ENCODE measurements around the gene PCDHGC5. TPM values are rescaled to one million over a fixed set of nuclear protein-coding genes. Genes with fewer than 3 reads are reported as not detected.

The PCDHGC5 gene
- total and polyA plus RNA-seq, 2 experiments from 2014 or later: 0.16 to 1.5 TPM

DNA sequence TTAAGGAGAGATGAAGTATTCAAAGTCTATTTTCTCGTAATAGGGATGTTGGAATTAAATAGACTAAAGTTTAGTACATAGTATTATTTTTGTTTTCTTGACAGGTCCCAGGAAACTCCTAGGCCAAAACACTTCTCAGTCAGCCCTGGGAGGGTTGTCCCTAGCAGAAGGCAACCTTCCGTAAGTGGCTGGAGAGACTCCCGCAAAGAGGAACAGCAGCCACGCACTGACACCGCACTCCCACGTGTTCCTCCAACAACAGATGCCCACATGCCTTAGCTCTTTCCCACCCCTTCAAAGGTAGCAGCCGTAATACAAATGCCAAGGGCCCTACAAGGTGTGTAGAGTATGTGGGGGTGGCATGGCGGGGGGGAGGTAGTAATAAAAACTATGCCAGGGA, 28.4 kb downstream of the PCDHGC5 start:
- no peaks in the 10 kb centered on the region for H3K9me2 ChIP-seq (ENCODE audit: insufficient read depth)
- H3K4me2 ChIP-seq: no peak overlapping the region
- ATAC-seq (no peak), DNase-seq (ENCODE audit: low spot score) (no peak)
- H4K20me1 ChIP-seq (replicated peaks; ENCODE audit: insufficient read depth): peaks cover 4% of the 10 kb centered on the region
- H3F3A ChIP-seq (replicated peaks; ENCODE audit: low read depth): no peaks in the 10 kb centered on the region
- H3K27me3 ChIP-seq (ENCODE audit: insufficient read depth): 0 out of 2 replicates have a peak, but pooled peaks cover 4% of the 10 kb centered on the region
- Mint-ChIP-seq H3K9me3 (no peaks in the 10 kb centered on the region; the same call in 2 of the 3 replicates), H3K4me3 (no peak overlapping the region), H3K36me3 (ENCODE audit: low read depth) (peaks cover 57% of the 10 kb centered on the region), H3K27ac (no peak overlapping the region), H3K4me1 (peaks cover 26% of the 10 kb centered on the region), H3K27me3 (ENCODE audit: insufficient read depth, low read depth, poor library complexity) (peaks cover 20% of the 10 kb centered on the region)
- no peaks in the 10 kb centered on the region for H3K79me2 ChIP-seq (replicated peaks; ENCODE audit: insufficient read depth)
- H3K27ac ChIP-seq (ENCODE audit: low read depth): no peak overlapping the region
- no peak overlapping the region for H2AFZ ChIP-seq
- H3K36me3 ChIP-seq (ENCODE audit: insufficient read depth): peaks cover 22% of the 10 kb centered on the region
- H3K4me3 ChIP-seq: no peak overlapping the region
- peaks cover 9% of the 10 kb centered on the region for H3K4me1 ChIP-seq (ENCODE audit: insufficient read depth)
- TF ChIP-seq NANOG (IDR thresholded peaks at IDR 0.05; ENCODE audit: borderline replicate concordance): no peak
- no peak for TF ChIP-seq EZH2phosphoT487 (IDR thresholded peaks at IDR 0.05; ENCODE audit: unreplicated experiment)
- no peak for TF ChIP-seq STAT1 (IDR thresholded peaks at IDR 0.05; ENCODE audit: unreplicated experiment)
- no peak for TF ChIP-seq ZNF331 (CRISPR knock-in tag; IDR thresholded peaks at IDR 0.05; ENCODE audit: low read depth)
- TF ChIP-seq, protein P1, sequence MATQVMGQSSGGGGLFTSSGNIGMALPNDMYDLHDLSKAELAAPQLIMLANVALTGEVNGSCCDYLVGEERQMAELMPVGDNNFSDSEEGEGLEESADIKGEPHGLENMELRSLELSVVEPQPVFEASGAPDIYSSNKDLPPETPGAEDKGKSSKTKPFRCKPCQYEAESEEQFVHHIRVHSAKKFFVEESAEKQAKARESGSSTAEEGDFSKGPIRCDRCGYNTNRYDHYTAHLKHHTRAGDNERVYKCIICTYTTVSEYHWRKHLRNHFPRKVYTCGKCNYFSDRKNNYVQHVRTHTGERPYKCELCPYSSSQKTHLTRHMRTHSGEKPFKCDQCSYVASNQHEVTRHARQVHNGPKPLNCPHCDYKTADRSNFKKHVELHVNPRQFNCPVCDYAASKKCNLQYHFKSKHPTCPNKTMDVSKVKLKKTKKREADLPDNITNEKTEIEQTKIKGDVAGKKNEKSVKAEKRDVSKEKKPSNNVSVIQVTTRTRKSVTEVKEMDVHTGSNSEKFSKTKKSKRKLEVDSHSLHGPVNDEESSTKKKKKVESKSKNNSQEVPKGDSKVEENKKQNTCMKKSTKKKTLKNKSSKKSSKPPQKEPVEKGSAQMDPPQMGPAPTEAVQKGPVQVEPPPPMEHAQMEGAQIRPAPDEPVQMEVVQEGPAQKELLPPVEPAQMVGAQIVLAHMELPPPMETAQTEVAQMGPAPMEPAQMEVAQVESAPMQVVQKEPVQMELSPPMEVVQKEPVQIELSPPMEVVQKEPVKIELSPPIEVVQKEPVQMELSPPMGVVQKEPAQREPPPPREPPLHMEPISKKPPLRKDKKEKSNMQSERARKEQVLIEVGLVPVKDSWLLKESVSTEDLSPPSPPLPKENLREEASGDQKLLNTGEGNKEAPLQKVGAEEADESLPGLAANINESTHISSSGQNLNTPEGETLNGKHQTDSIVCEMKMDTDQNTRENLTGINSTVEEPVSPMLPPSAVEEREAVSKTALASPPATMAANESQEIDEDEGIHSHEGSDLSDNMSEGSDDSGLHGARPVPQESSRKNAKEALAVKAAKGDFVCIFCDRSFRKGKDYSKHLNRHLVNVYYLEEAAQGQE (IDR thresholded peaks at IDR 0.05; ENCODE audit: unreplicated experiment): no peak
- no peak for TF ChIP-seq JUNB (IDR thresholded peaks at IDR 0.05; ENCODE audit: unreplicated experiment)
- TF ChIP-seq, protein P2, sequence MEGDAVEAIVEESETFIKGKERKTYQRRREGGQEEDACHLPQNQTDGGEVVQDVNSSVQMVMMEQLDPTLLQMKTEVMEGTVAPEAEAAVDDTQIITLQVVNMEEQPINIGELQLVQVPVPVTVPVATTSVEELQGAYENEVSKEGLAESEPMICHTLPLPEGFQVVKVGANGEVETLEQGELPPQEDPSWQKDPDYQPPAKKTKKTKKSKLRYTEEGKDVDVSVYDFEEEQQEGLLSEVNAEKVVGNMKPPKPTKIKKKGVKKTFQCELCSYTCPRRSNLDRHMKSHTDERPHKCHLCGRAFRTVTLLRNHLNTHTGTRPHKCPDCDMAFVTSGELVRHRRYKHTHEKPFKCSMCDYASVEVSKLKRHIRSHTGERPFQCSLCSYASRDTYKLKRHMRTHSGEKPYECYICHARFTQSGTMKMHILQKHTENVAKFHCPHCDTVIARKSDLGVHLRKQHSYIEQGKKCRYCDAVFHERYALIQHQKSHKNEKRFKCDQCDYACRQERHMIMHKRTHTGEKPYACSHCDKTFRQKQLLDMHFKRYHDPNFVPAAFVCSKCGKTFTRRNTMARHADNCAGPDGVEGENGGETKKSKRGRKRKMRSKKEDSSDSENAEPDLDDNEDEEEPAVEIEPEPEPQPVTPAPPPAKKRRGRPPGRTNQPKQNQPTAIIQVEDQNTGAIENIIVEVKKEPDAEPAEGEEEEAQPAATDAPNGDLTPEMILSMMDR (conservative IDR thresholded peaks at IDR 0.05; ENCODE audit: low read depth in 2 of 2): no peak
- TF ChIP-seq ETS1 (IDR thresholded peaks at IDR 0.05): no peak
- TF ChIP-seq, protein P3, sequence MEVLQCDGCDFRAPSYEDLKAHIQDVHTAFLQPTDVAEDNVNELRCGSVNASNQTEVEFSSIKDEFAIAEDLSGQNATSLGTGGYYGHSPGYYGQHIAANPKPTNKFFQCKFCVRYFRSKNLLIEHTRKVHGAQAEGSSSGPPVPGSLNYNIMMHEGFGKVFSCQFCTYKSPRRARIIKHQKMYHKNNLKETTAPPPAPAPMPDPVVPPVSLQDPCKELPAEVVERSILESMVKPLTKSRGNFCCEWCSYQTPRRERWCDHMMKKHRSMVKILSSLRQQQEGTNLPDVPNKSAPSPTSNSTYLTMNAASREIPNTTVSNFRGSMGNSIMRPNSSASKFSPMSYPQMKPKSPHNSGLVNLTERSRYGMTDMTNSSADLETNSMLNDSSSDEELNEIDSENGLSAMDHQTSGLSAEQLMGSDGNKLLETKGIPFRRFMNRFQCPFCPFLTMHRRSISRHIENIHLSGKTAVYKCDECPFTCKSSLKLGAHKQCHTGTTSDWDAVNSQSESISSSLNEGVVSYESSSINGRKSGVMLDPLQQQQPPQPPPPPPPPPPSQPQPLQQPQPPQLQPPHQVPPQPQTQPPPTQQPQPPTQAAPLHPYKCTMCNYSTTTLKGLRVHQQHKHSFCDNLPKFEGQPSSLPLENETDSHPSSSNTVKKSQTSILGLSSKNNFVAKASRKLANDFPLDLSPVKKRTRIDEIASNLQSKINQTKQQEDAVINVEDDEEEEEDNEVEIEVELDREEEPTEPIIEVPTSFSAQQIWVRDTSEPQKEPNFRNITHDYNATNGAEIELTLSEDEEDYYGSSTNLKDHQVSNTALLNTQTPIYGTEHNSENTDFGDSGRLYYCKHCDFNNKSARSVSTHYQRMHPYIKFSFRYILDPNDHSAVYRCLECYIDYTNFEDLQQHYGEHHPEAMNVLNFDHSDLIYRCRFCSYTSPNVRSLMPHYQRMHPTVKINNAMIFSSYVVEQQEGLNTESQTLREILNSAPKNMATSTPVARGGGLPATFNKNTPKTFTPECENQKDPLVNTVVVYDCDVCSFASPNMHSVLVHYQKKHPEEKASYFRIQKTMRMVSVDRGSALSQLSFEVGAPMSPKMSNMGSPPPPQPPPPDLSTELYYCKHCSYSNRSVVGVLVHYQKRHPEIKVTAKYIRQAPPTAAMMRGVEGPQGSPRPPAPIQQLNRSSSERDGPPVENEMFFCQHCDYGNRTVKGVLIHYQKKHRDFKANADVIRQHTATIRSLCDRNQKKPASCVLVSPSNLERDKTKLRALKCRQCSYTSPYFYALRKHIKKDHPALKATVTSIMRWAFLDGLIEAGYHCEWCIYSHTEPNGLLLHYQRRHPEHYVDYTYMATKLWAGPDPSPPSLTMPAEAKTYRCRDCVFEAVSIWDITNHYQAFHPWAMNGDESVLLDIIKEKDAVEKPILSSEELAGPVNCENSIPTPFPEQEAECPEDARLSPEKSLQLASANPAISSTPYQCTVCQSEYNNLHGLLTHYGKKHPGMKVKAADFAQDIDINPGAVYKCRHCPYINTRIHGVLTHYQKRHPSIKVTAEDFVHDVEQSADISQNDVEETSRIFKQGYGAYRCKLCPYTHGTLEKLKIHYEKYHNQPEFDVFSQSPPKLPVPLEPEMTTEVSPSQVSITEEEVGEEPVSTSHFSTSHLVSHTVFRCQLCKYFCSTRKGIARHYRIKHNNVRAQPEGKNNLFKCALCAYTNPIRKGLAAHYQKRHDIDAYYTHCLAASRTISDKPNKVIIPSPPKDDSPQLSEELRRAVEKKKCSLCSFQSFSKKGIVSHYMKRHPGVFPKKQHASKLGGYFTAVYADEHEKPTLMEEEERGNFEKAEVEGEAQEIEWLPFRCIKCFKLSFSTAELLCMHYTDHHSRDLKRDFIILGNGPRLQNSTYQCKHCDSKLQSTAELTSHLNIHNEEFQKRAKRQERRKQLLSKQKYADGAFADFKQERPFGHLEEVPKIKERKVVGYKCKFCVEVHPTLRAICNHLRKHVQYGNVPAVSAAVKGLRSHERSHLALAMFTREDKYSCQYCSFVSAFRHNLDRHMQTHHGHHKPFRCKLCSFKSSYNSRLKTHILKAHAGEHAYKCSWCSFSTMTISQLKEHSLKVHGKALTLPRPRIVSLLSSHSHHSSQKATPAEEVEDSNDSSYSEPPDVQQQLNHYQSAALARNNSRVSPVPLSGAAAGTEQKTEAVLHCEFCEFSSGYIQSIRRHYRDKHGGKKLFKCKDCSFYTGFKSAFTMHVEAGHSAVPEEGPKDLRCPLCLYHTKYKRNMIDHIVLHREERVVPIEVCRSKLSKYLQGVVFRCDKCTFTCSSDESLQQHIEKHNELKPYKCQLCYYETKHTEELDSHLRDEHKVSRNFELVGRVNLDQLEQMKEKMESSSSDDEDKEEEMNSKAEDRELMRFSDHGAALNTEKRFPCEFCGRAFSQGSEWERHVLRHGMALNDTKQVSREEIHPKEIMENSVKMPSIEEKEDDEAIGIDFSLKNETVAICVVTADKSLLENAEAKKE (CRISPR knock-in tag; IDR thresholded peaks at IDR 0.05): no peak
